D721Med (cell line): Measurements from ENCODE around the gene MRPL40.
"Not testable (repeated sequence)": the region's sequence is repeated elsewhere in the genome, so short reads cannot be mapped to it uniquely, and the experiment has no call there.

Experiments
- DNase-seq: peaks from one replicate; pipeline ENCODE4 v3.0.0; 2011; ENCODE audit warnings: low spot score; ENCODE audit not compliant: insufficient read length
- FAIRE-seq: peaks from 2 replicates; lab custom pipeline; 2011; peaks lifted over from hg19 to GRCh38; lab: Jason Lieb, UNC
- TF ChIP-seq, protein P1 (sequence below): IDR thresholded peaks from 2 replicates; pipeline ENCODE4 v1.5.1; 2012; ENCODE audit warnings: mild to moderate bottlenecking, control low read depth; ENCODE audit not compliant: insufficient read depth; ENCODE audit errors: missing control alignments

Gene MRPL40

DNA sequence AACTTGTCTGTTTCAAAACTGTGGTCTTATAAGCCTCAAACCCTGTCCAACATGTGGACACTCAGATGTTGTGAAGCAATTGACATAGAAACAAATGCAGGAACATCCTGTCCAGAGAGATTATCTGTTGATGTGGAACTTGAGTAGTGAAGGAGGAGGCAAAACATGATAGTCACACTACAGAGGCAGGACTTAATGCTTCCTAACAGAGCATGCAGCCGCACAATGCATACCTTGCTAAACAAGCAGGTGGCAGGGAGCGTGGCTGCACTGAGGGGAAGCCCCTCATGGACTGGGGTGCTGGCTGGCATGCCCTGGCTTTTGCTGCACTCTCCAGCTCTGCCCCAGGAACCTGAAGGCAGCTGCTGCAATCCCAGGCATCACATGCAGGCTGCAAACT lies 9.8 kb downstream of the MRPL40 start:
- TF ChIP-seq, protein P1, sequence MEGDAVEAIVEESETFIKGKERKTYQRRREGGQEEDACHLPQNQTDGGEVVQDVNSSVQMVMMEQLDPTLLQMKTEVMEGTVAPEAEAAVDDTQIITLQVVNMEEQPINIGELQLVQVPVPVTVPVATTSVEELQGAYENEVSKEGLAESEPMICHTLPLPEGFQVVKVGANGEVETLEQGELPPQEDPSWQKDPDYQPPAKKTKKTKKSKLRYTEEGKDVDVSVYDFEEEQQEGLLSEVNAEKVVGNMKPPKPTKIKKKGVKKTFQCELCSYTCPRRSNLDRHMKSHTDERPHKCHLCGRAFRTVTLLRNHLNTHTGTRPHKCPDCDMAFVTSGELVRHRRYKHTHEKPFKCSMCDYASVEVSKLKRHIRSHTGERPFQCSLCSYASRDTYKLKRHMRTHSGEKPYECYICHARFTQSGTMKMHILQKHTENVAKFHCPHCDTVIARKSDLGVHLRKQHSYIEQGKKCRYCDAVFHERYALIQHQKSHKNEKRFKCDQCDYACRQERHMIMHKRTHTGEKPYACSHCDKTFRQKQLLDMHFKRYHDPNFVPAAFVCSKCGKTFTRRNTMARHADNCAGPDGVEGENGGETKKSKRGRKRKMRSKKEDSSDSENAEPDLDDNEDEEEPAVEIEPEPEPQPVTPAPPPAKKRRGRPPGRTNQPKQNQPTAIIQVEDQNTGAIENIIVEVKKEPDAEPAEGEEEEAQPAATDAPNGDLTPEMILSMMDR: no peak
- DNase-seq (no peak), FAIRE-seq (no peak)

DNA sequence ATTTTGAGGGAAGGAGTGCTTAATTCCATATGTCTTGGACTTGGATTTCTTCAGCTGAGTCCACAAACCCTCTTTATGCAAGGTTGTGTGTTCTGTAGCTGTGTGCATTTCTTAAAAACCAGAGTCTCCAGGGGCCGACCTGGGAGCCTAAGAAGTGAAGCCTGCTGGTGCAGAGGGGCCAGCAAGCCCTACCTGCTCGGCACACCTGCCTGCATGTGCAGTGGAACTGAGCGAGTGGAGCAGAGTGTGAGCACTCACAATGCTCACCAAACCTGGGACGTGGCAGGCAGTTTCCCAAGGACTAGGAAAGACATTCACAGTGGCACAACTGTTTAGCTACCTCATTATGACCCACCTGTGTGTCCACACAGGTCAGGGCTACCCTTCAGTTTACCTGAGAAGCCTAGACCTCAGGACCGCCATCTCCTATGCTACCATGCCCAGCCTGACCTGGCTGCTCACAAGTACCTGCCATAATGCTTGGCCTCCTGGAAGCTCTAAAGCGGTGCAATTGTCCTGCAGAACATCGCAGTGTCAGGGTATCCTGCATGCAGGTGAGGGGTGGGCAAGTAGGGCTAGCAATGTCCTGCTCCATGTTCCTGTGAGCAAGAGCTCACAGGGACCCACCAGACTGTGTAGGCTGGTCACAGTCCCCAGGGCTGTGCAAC lies 11.3 kb downstream of the MRPL40 start:
- TF ChIP-seq, protein P1: no peak
- DNase-seq (no peak), FAIRE-seq (no peak)

DNA sequence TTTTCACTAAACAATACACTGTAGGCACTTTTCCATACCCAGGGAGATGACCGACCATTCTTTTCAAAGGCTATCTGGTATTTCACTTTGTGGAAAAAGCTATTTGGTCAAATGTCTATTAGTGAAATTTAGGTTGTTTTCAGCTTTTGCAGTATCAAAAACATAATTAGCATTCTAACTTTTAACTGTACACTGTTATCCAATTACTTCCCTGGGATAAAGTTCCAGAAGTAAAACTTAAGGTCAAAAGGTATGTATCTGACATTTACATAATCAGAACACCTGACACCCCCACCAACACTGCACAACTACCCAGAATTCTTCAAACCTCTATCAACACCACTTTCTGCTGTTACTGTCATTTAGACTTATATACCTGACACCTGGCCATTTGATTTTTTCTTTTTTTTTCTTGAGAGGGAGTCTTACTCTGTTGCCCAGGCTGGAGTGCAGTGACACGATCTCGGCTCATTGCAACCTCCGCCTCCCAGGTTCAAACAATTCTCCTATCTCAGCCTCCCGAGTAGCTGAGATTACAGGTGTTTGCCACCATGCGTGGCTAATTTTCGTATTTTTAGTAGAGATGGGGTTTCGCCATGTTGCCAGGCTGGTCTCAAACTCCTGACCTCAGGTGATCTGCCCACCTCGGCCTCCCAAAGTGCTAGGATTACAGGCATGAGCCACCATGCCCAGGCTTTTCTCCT lies 13.1 kb downstream of the MRPL40 start:
- not testable (repeated sequence) for DNase-seq, FAIRE-seq

DNA sequence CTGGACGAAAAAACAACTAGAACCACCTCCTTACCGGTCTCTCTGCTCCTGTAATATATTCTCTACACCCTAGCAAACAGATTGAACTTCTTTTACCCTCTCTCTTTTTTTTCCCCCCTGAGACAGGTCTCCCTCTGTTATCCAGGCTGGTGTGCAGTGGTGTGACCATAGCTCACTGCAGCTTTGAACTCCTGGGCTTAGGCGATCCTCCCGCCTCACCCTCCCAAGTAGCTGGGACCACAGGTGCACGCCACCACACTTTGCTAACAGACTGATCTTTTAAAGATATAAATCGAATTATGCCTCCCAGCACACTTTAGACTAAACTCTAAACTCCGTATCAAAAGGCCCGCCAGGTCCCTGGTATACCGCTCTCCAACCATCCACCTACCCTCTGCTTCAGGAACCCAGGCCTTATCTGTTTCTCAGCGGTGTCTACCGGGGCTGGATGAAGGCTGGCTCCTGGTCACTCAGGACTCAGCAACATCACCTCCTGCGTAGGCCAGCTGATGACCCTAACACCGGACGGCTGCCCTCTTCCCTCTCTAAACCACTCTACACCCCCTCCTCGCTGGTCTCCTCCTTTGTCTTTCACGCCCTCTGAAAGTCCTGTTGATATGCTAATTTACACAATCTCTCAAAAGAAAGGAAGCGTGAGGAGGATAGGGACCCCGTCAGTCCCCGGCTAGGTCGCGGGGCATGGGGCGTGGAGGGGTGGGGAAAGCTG lies 14.4 kb downstream of the MRPL40 start:
- DNase-seq: no peak
- TF ChIP-seq, protein P1: no peak
- FAIRE-seq: no peak

DNA sequence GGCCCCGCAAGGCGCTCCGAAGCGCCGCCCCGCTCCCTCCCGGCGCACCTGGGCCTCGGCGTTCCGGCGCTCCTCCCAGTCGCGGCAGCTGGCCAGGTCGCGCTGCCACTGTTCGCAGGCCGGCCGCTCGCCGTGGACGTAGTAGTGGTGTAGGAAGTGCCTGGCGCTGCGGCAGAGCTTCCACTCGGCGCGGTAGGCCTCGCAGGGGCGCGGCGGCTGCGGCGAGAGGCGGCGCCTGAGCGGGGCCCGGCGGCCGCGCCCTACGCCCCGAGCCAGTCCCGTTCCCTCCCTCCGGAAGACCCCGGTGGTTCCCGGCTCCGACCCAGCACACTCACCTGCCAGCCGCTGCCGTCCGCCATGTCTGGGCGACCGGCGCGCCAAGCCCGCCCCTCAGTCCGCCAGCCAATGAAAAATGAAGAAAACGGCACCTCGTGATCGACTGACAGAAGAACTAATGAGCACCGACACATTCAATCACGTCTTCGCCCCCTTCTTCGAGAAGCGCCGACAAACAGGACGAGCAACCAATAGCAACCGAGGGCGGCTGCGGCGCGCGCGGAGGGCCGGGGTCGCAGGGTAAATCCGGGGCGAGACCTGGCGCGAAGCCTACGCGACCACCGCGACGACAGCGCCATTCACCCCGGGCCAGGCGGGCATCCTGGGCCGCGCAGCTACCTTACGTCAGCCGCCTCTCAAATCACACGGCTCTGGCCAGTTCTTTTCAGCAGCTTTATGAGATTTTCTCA lies 15.2 kb downstream of the MRPL40 start, which contains the start of gene C22orf39:
Gene C22orf39, minus strand, starts transcription at position 382 of the 746 bp plus-strand sequence. Its CDS starts 23 bp downstream, at position 359.
- DNase-seq (peak; percentile 97), FAIRE-seq (no peak)
- TF ChIP-seq, protein P1: no peak

DNA sequence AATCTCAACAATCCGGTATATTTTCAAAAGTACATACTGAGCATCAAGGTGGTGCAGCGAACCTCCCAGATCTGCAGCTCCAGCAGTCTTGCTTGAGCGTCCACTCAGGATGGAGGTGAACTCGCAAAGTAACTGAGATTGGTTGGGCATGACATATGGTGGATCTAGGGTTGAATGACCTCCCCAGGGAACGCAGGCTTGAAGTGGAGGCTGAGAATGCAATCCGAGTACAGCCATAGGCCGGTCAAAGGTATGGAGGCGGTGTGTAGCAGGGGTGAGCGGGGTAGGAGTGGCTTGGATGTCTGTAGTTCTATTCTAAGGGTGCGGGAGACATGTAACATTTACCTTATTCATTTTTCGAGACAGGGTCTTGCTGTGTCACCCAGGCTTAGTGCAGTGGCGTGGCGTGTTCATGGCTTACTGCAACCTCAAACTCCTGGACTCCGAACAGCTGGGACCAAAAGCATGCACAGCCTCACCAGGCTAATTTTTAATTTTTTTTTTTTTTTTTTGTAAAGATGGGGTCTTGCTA lies 15.8 kb downstream of the MRPL40 start:
- peak; percentile 82 for DNase-seq
- TF ChIP-seq, protein P1: no peak
- FAIRE-seq: no peak

DNA sequence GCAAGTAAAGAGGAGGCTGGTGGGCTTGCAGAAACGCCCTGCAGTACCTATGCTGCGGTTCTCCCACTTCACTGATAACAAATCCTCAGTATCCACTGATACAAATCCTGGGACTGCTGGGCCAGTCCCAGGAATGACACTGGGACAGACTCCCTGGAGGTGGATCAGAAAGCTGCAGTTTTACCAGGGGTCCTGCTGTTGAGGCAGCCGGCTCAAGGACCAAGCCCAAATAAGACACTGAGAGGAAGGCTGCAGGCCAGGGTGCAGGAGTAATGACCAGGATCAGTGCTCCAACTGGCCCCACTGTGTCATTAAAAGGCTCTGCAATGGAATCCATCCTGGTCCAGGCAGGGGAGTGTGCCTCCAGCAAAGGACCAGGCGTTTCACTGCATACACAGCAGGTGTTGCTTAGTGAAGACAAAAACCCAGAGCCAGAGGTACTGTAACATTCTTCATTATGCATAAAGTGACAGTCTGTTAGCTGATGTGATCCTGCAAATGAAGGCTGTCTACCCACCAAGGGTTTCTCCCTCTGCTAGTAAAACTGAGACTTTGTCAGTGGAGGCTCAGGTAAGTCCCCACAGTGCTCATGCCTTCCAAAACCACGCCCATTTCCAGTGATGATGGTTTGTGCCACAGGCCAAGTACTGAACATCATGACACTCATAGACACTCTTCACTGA lies 16.5 kb downstream of the MRPL40 start:
- FAIRE-seq (no peak), DNase-seq (no peak)
- TF ChIP-seq, protein P1: no peak
